Right lobe of liver (tissue), 4 donors: ENCODE results near the gene B4GALNT1.

ENCODE experiments used
- POLR2A ChIP-seq: fragments of 450-650 bp; IDR thresholded peaks from one replicate; pipeline ENCODE4 v1.6.1; 2017; ENCODE audit warnings: antibody characterized with exemption, mild to moderate bottlenecking
- TF ChIP-seq, protein P1 (sequence below), 4 donors: fragments of 200-600 bp in 3 of 4; fragments of 450-650 bp in 1 of 4; IDR thresholded peaks; one replicate each; pipeline versions ENCODE4 v1.5.1 to v1.8.0; 2016 to 2022; ENCODE audit warnings: antibody characterized with exemption in 4 of 4, mild to moderate bottlenecking in 2 of 4
- donor health status: DM: no; HTN: no; CAD: no.
- donor health status: DM: no; HTN: no; CAD: no.
- donor health status: DM: no; HTN: yes; CAD: no.

- no peak for TF ChIP-seq POLR2A
- TF ChIP-seq, protein P1, sequence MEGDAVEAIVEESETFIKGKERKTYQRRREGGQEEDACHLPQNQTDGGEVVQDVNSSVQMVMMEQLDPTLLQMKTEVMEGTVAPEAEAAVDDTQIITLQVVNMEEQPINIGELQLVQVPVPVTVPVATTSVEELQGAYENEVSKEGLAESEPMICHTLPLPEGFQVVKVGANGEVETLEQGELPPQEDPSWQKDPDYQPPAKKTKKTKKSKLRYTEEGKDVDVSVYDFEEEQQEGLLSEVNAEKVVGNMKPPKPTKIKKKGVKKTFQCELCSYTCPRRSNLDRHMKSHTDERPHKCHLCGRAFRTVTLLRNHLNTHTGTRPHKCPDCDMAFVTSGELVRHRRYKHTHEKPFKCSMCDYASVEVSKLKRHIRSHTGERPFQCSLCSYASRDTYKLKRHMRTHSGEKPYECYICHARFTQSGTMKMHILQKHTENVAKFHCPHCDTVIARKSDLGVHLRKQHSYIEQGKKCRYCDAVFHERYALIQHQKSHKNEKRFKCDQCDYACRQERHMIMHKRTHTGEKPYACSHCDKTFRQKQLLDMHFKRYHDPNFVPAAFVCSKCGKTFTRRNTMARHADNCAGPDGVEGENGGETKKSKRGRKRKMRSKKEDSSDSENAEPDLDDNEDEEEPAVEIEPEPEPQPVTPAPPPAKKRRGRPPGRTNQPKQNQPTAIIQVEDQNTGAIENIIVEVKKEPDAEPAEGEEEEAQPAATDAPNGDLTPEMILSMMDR (IDR thresholded peaks at IDR 0.05): no peak
These were observed 2.0 kb downstream of the B4GALNT1 start for GRCh38 chr12:57630891-57631433.
